CD4-positive, alpha-beta T cell (primary cell): ENCODE measurements around the gene DSCAML1. TPM values are rescaled to one million over a fixed set of nuclear protein-coding genes. Genes with fewer than 3 reads are reported as not detected.

ENCODE experiments used
- ATAC-seq: fragments of 200-7000 bp; cut with Tn5 transposase; one replicate; pipeline ENCODE4 v1.10.0; 2022; ENCODE audit warnings: mild to moderate bottlenecking; ENCODE audit not compliant: poor library complexity
- CTCF ChIA-PET: fragments of 350-600 bp; sonication (Branson Sonifier 250); formaldehyde crosslinking; loops from one replicate; lab custom pipeline; 2021; ENCODE audit warnings: antibody characterized with exemption, inconsistent platforms; lab: Charles Lee
- POLR2A ChIA-PET: fragments of 350-600 bp; sonication (Branson Sonifier 250); formaldehyde crosslinking; loops from one replicate; lab custom pipeline; 2021; ENCODE audit warnings: antibody characterized with exemption, inconsistent platforms; lab: Charles Lee
- DNase-seq, 14 experiments: peaks; one replicate each; pipeline ENCODE4 v3.0.0-alpha.2; 2013 to 2020; ENCODE audit warnings: mixed read lengths in 2 of 14
- H3K27ac ChIP-seq, 2 donors: one replicate each; pipeline versions ENCODE4 v1.5.1 to v1.7.0; 2013; ENCODE audit warnings: low read length in 2 of 2, low read depth in 1 of 2, mild to moderate bottlenecking in 1 of 2
- H3K27me3 ChIP-seq, 2 experiments: 1 replicate in 1 of 2; 2 replicates in 1 of 2; pipeline versions ENCODE4 v1.6.1 to v1.7.0; 2013; ENCODE audit warnings: low read length in 2 of 2, control low read depth in 1 of 2, mild to moderate bottlenecking in 1 of 2, moderate library complexity in 1 of 2; ENCODE audit not compliant: insufficient read depth in 2 of 2, control insufficient read depth in 1 of 2
- H3K36me3 ChIP-seq: one replicate; pipeline ENCODE4 v1.6.1; 2013; ENCODE audit warnings: low read length, control low read depth; ENCODE audit not compliant: insufficient read depth
- H3K4me1 ChIP-seq: one replicate; pipeline ENCODE4 v1.6.1; 2013; ENCODE audit warnings: low read length, control low read depth; ENCODE audit not compliant: insufficient read depth
- H3K4me3 ChIP-seq: one replicate; pipeline ENCODE4 v1.5.1; 2013; ENCODE audit warnings: mild to moderate bottlenecking, low read length, moderate library complexity
- H3K9me3 ChIP-seq, 2 experiments: 1 replicate in 1 of 2; 2 replicates in 1 of 2; pipeline versions ENCODE4 v1.6.1 to v1.7.0; 2013; ENCODE audit warnings: low read length in 2 of 2, mild to moderate bottlenecking in 2 of 2, control low read depth in 1 of 2, moderate library complexity in 1 of 2; ENCODE audit not compliant: control insufficient read depth in 1 of 2, insufficient read depth in 1 of 2
- H3K27ac Mint-ChIP-seq: one replicate; pipeline ENCODE4 v1.8.0; 2020; ENCODE audit warnings: mixed read lengths
- H3K27me3 Mint-ChIP-seq: one replicate; pipeline ENCODE4 v1.8.0; 2021; ENCODE audit warnings: mixed read lengths
- H3K36me3 Mint-ChIP-seq: one replicate; pipeline ENCODE4 v1.8.0; 2021; ENCODE audit warnings: low read depth, mixed read lengths
- H3K4me1 Mint-ChIP-seq: one replicate; pipeline ENCODE4 v1.8.0; 2021; ENCODE audit warnings: low read depth, mixed read lengths
- H3K4me3 Mint-ChIP-seq: one replicate; pipeline ENCODE4 v1.8.0; 2020; ENCODE audit warnings: mild to moderate bottlenecking, mixed read lengths
- H3K9me3 Mint-ChIP-seq: one replicate; pipeline ENCODE4 v1.8.0; 2020; ENCODE audit warnings: mixed read lengths
- intact Hi-C, 2 experiments: fragments of 100-400 bp; cut with DNase I in 1 of 2; cut with micrococcal nuclease in 1 of 2; formaldehyde crosslinking; loops; one replicate each; pipeline versions ENCODE4 v1.15.1 to v1.9.0; 2023 to 2025; cut with DNase I, micrococcal nuclease
- total RNA-seq, 174 experiments: library from RNA in 2 of 174; stranded (reverse) in 2 of 174; gene quantifications; one replicate each; pipeline ENCODE4 v1.2.3 and lab custom pipeline; 2021 to 2026
- TF ChIP-seq, protein P1 (sequence below): fragments of 200-600 bp; IDR thresholded peaks from one replicate; pipeline ENCODE4 v1.8.0; 2022; ENCODE audit warnings: antibody characterized with exemption, mild to moderate bottlenecking

Gene DSCAML1
- total RNA-seq, 2 experiments from 2014 or later: 0.22 to 0.61 TPM

DNA sequence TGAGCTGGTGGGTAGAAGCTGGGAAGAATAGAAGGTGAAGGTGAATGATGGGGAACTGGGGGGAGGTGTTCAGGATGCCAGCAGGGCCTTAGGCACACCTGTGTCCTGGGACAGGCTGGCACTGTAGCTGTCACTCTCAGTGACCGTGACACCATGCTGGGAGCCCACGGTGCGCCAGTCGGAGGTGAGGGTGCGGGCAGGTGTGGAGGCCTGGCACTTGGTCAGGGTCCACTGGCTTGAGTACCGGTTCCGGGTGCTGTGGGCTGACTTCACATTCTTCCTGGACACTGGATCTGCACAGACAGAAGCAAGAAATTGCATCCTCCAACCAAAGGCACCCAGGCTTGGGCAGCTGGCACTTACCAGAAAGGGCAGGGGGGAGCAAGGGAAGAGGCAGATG lies 365.6 kb downstream of the DSCAML1 start:
- peaks cover 7% of the 10 kb centered on the region for H3K27me3 Mint-ChIP-seq
- Histone ChIP-seq H3K36me3 (no peaks in the 10 kb centered on the region), H3K9me3 (no peaks in the 10 kb centered on the region), H3K27ac (no peak overlapping the region), H3K27me3 (peaks cover 0 to 3% of the 10 kb centered on the region in 2 experiments), H3K4me3 (no peak overlapping the region), H3K4me1 (peaks cover 2% of the 10 kb centered on the region)
- no peaks in the 10 kb centered on the region for H3K36me3 Mint-ChIP-seq
- H3K4me1 Mint-ChIP-seq: peaks cover 5% of the 10 kb centered on the region
- no peak overlapping the region for H3K27ac Mint-ChIP-seq
- ChIA-PET CTCF (no interaction called here), POLR2A (no interaction called here)
- intact Hi-C loops: no loop called here
- no peak overlapping the region for H3K4me3 Mint-ChIP-seq
- H3K9me3 Mint-ChIP-seq: no peaks in the 10 kb centered on the region
- TF ChIP-seq, protein P1, sequence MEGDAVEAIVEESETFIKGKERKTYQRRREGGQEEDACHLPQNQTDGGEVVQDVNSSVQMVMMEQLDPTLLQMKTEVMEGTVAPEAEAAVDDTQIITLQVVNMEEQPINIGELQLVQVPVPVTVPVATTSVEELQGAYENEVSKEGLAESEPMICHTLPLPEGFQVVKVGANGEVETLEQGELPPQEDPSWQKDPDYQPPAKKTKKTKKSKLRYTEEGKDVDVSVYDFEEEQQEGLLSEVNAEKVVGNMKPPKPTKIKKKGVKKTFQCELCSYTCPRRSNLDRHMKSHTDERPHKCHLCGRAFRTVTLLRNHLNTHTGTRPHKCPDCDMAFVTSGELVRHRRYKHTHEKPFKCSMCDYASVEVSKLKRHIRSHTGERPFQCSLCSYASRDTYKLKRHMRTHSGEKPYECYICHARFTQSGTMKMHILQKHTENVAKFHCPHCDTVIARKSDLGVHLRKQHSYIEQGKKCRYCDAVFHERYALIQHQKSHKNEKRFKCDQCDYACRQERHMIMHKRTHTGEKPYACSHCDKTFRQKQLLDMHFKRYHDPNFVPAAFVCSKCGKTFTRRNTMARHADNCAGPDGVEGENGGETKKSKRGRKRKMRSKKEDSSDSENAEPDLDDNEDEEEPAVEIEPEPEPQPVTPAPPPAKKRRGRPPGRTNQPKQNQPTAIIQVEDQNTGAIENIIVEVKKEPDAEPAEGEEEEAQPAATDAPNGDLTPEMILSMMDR: no peak
- ATAC-seq (no peak), DNase-seq (no peak)

DNA sequence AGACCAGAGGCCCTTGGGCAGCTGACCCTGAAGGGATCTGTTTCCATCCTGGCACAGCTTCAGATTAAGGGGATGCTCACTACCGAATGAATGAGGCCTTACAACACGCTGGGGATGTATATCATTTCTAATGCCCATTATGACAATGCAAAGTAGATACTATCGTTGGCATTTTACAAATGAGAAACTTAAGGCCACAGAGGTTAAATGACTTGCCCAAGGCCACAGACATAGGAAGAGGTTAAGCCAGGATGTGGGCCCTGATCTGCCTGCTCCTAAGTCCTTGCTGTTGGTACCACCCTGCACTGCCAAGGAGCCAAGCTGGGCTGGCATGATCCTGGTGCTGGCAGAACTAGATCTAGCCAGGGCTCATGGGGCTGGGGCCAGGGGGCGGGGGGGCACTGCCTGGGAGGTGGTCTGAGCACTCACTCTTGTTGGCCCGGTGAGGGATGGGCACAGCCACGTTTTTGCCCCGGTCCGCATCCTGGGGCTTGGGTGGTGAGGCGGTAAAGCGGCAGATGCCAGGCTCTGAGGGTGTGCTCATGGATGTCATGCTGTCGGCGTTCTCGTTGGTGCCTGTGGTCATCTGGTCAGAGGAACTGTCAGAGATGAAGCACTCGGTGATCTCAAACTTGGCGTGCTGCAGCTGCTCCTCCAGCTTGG lies 366.6 kb downstream of the DSCAML1 start:
- Mint-ChIP-seq H3K27ac (no peak overlapping the region), H3K4me3 (no peak overlapping the region), H3K27me3 (no peaks in the 10 kb centered on the region), H3K36me3 (no peaks in the 10 kb centered on the region), H3K4me1 (peaks cover 5% of the 10 kb centered on the region), H3K9me3 (no peaks in the 10 kb centered on the region)
- Histone ChIP-seq H3K4me3 (no peak overlapping the region), H3K4me1 (peaks cover 8% of the 10 kb centered on the region), H3K36me3 (no peaks in the 10 kb centered on the region), H3K27me3 (no peaks in the 10 kb centered on the region), H3K9me3 (no peaks in the 10 kb centered on the region), H3K27ac (no peak overlapping the region)
- TF ChIP-seq, protein P1: no peak
- DNase-seq (no peak), ATAC-seq (no peak)
- ChIA-PET POLR2A (no interaction called here), CTCF (no interaction called here)
- intact Hi-C loops: no loop called here

DNA sequence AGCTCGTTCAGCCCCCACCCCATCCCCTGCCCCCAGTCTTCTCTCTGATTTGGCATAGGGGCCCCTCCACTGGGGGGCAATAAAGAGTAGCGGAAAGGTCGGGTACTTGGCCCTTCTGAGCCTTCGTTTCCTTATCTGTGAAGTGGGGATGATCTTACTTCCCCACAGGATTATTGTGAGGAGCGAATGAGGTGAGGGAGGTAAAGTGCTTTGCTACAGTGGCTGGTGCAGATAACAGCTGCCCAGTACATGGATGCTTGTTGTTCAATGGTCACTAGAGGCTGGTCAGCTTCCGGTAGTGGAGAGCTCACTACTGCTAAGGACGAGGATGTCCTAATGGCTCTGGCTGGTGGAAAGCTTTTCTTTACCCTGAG lies 368.2 kb downstream of the DSCAML1 start:
- CTCF ChIA-PET: no interaction called here
- no peaks in the 10 kb centered on the region for H3K27me3 Mint-ChIP-seq

More for the DNA sequence above, 368.2 kb downstream of the DSCAML1 start:
- Histone ChIP-seq H3K9me3 (no peaks in the 10 kb centered on the region), H3K27me3 (no peaks in the 10 kb centered on the region), H3K4me1 (peaks cover 8% of the 10 kb centered on the region), H3K4me3 (no peak overlapping the region), H3K36me3 (no peaks in the 10 kb centered on the region), H3K27ac (no peak overlapping the region)
- H3K36me3 Mint-ChIP-seq: no peaks in the 10 kb centered on the region
- H3K27ac Mint-ChIP-seq: no peak overlapping the region
- intact Hi-C loops: loop anchor here (5.0 to 10.0 kb wide), 3 partner anchors 386 to 743 kb away; no protein-coding TSS in a partner anchor
- H3K4me1 Mint-ChIP-seq: peaks cover 5% of the 10 kb centered on the region
- DNase-seq (no peak), ATAC-seq (no peak)
- TF ChIP-seq, protein P1: no peak
- H3K4me3 Mint-ChIP-seq: no peak overlapping the region
- H3K9me3 Mint-ChIP-seq: no peaks in the 10 kb centered on the region
- POLR2A ChIA-PET: no interaction called here
